Activated CD4-positive, alpha-beta T cell treated with anti-CD3 and anti-CD28 coated beads, Interleukin-2, Interleukin-6, amounts not matched to agents 100 ng/mL and 50 ng/mL, durations not matched to agents 16 hours and 8 hours (primary cell): ENCODE results near the gene NEK1.
A peak's percentile ranks its signal among the peaks of the same experiment; 100 is the strongest.

Experiments used
- DNase-seq: peaks from one replicate; pipeline ENCODE4 v3.0.0-alpha.2; 2020

The NEK1 gene

GRCh38 chr4:169611991-169612870 lies at the start of gene NEK1:
Gene NEK1 (minus strand): TSS chr4:169612583. CDS start chr4:169602630, 9,953 bp downstream.
- DNase-seq, result peak; percentile 94

- DNase-seq, result no peak
Observed at GRCh38 chr4:169661761-169662160, 49.4 kb upstream of the NEK1 start.

GRCh38 chr4:169660929-169661328 lies 48.5 kb upstream of the NEK1 start:
- DNase-seq, result no peak

- peak; percentile 90 for DNase-seq
Observed at GRCh38 chr4:169659716-169660670, 47.6 kb upstream of the NEK1 start.

GRCh38 chr4:169658975-169659715 lies 46.8 kb upstream of the NEK1 start:
- DNase-seq, result peak; percentile 3

- DNase-seq, result no peak
Observed at GRCh38 chr4:169658196-169658595, 45.8 kb upstream of the NEK1 start.

- DNase-seq, result no peak
Observed at GRCh38 chr4:169657470-169658107, 45.2 kb upstream of the NEK1 start.

- no peak for DNase-seq
Observed at GRCh38 chr4:169655401-169655800, 43.0 kb upstream of the NEK1 start.

GRCh38 chr4:169652535-169652934 lies 40.2 kb upstream of the NEK1 start:
- no peak for DNase-seq

- DNase-seq, result no peak
Observed at GRCh38 chr4:169650227-169650936, 38.0 kb upstream of the NEK1 start.

- no peak for DNase-seq
Observed at GRCh38 chr4:169649545-169650226, 37.3 kb upstream of the NEK1 start.

- no peak for DNase-seq
Observed at GRCh38 chr4:169645627-169646026, 33.2 kb upstream of the NEK1 start.

- no peak for DNase-seq
Observed at GRCh38 chr4:169644802-169645201, 32.4 kb upstream of the NEK1 start.

GRCh38 chr4:169640261-169640870 lies 28.0 kb upstream of the NEK1 start:
- no peak for DNase-seq

- DNase-seq, result no peak
Observed at GRCh38 chr4:169634975-169635374, 22.6 kb upstream of the NEK1 start.

GRCh38 chr4:169632896-169633295 lies 20.5 kb upstream of the NEK1 start:
- no peak for DNase-seq

- no peak for DNase-seq
Observed at GRCh38 chr4:169630069-169630468, 17.7 kb upstream of the NEK1 start.

GRCh38 chr4:169628579-169628978 lies 16.2 kb upstream of the NEK1 start:
- no peak for DNase-seq

- DNase-seq, result no peak
Observed at GRCh38 chr4:169627307-169627706, 14.9 kb upstream of the NEK1 start.
